GM18870 (cell line): ENCODE data around the gene MYEOV.

ENCODE experiments used
- ATAC-seq: cut with Tn5 transposase; IDR thresholded peaks from one replicate; pipeline ENCODE4 v1.9.1; 2021; ENCODE audit warnings: moderate library complexity; ENCODE audit not compliant: unreplicated experiment

The MYEOV gene

DNA sequence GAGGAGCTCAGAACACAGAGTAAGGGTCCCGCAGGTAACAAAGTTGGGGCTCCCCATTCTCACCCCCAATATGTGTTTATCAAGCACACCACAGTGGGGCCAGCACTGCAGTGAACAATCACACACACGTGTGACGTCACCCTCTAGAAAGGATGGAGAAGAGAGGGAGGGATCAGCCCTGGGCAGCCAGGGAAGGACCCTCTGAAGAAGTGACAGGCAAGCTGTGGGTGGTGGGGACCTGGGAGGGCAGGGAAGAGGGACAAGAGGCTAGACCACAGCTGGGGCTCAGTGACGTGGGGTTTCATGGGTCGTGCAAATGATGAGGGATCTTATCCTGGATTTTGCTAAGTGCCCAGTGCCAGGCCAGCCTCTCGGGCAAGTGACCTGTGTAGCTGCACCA, 28.7 kb upstream of the MYEOV start:
- ATAC-seq = no peak

DNA sequence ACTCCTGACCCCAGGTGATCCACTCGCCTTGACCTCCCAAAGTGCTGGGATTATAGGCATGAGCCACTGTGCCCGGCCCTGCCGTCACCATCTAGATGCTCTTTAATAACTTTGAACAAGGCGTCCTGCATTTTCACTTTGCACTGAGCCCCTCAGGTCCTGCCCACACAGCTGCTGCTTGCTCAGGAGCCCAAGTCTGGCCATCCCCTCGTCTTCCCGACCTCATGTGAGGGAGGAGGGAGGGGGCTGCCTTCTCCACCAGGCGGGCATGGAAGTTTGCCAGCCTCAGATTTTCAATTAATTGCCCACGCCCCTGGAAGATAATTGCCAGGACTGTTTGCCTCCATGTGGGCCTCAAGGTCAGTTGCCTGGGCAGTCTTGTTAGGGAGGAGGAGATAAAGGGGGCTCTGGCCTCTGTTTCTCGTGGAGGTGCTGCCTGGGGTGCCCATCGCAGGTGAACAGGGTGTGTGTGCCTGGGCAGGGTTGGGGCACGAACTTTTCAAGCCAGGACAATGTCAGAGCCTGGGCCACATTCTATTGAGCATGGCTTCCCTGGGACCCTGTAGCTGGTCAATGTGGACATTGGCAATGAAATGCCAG, 27.9 kb upstream of the MYEOV start:
- ATAC-seq = no peak

DNA sequence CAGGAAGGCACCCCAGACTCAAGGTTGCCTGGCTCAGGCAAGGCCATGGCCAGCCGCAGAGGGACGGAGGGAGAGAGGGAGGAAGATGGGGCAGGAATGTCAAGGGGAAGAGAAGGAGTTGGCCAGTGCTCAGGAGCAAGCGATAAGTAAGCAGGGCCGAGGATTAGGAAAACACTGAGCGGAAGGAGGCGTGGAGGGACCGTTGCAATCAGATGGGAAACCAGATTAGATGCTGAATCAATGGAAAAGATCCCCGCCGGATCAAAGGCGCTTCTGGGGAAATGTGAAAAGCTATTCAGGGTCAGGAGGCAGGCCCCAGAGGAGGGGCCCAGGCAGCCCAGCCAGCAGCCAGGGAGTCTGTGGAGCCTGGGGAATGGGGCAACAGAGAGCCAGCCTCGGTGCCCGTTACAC, 26.6 kb upstream of the MYEOV start:
- no peak for ATAC-seq

DNA sequence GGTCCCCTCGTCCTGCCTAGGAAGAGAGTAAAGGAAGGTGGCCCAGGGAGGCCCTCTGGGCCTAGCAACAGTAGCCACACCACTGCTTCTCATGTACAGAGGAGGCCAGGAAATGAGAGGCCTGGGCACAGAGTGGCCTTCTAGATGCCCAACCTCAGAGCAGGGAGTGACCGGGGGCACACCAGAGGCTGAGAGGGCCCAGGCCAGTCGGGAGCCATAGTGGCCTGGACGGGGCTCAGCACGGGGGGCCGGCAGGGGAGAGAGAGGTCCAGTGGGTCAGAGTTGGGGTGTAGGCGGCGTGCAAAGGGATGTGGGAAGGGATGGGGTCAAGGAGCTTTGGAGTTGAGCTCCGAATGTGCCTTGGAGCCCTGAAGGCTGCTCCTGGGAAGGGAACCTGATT, 25.0 kb upstream of the MYEOV start:
- no peak for ATAC-seq

DNA sequence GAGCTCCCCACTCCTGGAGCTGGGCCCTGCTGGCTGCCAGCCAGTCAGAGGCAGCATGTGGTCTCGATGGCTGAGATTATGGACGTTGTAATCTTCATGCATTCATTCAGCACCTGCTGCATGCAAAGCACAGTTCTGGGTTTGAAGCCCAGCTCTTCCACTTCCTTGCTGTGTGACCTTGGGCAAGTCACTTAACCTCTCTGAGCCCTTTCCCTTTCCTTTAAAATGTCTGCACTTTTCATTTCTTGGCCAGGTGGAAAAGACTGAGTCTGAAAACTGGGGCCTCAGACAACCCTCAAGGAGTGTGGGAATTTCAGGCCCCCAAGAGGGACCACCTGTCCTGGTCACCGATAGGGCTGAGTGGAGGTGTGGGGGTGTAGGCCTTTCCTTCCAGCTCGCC, 24.6 kb upstream of the MYEOV start:
- ATAC-seq = no peak

DNA sequence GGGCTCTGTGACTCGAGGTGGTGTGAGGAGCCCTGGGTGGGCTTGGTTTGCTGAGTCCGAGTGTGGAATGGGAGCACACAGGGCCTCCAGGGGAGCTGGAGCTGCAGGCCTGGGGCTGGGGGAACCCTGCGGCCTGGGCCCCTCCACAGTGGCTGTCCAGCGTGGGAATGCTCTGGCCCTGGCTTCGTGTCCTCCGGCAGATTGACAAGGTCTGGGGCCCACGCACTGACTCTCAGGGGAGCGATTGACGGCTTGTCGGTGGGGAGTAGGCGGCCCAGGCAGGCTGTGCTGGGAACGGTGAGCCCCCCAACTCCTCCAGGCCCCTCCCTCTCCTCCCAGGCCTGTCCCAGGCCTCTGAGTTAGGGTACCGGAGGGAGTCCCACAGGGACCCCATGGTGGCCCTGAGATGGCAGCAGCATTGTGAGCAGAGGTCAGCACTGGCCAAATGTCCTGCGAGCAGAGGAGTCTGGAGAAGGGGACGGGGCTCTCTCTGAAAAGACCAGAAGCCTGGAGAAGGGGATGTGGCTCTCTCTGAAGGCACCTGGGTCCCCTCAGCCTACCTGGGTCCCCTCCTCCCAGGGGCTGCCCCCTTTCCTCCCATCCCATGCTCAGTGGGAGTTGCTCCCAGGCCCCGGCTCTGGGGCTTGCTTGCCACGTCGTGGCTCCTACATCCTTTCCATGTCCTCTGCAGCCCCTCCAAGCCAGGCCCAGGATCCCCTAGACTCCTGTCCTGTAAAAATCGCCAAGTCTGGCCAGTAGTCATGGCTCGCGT, 23.8 kb upstream of the MYEOV start:
- ATAC-seq = no peak

DNA sequence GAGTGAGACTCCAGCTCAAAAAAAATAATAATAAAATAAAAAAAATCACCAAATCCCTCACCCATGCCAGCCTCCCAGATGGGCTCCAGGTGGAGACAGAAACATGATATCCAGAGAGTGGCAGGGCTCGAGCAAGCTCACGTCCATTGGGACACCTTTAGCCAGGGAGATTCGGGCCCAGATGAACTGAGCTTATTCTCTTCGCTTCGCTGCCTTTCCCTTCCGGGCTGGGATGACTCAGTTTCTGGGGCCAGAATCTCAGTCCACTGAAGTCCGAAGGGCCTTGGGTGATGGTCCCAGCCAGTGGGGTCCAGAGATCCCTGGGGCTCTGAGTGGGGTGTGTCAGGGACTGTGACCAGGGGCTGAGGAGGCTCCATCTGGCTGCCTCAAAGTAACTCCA, 23.0 kb upstream of the MYEOV start:
- no peak for ATAC-seq

DNA sequence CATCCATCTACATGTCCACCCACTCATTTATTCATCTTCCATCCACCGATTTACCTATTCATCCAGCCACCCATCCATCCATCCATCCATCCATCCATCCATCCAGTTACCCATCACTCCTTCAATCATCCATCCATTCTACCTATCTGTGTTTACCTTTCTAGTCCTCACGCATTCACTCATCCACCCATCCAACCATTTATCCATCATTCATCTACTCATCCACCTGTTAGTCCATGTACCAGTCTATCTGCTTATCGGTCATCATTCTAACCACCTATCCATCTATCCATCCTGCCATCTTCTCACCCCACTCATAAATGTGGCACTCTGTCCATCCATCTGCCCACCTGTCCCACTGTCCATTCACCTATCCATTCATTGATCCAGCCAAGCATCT, 21.9 kb upstream of the MYEOV start:
- ATAC-seq = no peak

DNA sequence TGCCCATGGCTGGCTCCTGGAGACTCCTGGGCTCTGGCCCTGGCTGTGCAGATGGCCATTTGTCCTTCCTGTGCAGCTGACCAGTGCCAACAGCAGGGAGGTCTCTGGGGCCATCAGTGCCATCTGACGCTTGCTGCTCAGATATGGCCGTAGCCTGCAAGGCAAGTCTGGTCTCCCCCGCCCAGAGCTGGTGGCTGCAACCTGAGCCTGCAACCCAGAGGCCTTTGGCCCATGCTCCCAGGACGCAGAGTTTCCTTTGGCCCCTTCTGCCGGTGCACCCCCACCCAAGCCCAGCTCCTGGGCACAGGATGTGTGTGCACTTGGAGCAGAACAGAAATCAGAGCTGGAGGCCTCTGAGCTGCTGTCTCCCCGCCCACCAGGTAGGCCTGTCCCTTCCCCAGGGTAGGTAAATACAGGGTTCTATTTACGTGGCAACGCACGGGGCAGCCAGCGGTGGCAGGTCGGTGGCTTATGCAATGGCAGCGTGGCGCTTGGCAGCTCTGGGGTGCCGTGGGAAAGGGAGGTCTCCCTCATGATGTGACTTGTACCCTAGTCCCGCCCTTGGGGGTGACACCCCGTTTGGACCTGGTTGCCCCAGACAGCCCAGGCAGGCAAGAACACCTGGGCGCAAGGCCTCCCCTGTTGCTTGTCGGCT, 21.0 kb upstream of the MYEOV start:
- no peak for ATAC-seq

DNA sequence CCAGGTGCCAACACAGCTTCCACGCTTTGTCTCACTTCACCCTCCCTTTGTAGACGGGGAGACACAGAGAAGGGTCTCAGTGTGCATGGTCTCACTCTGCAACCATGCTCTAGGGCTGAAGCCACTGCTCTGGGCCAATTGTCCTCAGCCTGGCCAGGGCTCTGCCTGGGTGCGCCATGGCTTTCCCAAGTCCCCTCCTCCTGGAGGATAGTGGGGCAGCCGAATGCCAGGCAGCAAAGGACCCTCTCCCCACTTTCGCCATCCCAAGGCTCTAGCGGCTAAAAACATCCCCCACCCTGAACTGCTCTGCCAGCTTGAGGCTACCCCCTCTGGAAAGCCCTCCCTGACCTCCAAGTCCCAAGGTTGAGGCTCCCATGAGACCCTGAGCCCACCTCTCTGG, 20.4 kb upstream of the MYEOV start:
- no peak for ATAC-seq

DNA sequence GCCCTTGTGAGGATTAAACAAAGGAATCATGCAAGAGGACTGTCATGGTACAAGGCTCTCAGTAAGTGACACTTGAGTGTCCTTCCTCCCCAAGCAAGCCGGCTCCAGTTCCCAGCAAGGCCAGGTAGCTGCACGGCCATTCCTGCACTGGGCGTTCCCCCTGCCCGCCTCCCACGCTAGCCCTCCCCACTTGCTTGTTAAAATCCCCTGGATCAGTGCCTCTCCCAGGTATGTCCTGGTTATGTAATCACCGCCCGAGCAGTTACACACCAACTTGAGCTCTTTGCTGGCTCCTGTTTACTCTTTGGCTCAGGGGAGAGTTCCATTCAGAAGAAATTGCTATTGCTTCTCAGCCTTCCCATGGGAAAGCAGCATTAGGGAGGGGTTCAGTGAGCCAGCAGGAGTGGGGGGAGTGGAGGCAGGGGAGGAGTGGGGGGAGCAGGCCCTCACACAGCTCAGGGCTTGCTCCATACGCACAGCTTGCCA, 19.4 kb upstream of the MYEOV start:
- no peak for ATAC-seq

DNA sequence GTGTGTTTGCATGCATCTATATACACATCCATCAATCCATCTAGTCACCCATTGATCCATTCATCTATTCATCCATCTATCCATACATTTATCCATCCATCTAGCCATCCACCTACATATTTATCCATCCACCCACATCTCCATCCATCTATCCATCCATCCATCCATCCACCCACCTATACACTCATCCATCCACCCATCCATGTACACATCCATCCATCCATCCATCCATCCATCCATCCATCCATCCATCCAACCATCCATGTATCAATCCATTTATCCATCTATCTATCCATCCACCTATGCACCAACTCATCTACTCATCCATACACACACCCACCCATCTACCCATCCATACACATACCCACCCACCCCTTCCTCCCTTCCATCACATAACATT, 18.8 kb upstream of the MYEOV start:
- ATAC-seq = no peak

DNA sequence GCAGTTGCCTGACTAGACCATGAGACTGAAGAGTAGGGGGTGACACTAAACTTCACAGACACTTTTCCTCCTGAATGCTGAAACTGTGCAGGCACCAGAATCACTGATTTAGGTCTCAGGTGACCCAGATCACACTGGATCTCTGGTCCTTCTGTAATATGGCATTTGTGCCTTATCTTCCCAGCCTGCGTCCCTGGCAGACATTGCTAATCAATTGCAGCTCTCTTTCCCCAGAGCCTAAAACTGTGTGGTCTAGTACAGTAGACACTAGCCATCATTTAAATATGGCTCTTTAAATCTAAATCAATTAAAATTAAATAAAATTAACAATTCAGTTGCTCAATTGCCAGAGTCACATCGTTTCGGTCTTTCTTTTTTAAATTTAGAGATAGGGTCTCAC, 17.8 kb upstream of the MYEOV start:
- ATAC-seq = no peak

DNA sequence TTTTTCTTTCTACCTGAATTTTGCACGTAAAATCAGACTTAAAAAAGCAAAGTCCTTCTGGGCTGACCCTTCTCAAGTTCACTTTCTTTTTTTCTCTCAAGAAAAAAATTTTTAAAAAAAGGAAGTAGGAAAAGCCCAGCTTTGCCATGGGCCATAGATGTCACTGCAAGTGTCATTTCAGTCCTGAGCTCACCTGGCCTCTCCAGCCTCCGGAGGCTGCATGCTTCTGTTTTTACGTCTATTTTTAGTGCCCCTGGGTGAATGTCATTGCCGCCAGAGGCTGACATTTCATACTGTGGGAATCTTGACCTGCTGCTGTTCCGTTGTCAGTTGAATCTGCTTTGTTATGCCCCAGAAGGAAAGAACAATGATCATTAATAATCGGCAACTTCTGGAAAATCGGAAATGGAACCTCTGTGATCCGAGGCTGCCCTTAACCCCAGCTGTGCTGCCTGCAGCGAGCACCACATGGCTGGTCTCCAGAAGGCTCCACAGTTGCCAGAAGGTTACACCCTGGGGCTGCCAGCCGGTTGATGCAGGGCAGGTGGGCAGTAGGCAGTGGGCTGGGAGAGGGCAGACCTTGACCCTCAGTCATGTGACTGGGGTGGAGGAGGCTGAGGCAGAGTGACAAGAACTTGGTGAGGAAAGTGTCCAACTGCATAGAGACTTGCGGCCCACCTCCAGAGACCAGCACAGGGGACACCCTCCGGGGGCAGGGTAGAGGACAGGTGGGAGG, 16.7 kb upstream of the MYEOV start:
- ATAC-seq = no peak

DNA sequence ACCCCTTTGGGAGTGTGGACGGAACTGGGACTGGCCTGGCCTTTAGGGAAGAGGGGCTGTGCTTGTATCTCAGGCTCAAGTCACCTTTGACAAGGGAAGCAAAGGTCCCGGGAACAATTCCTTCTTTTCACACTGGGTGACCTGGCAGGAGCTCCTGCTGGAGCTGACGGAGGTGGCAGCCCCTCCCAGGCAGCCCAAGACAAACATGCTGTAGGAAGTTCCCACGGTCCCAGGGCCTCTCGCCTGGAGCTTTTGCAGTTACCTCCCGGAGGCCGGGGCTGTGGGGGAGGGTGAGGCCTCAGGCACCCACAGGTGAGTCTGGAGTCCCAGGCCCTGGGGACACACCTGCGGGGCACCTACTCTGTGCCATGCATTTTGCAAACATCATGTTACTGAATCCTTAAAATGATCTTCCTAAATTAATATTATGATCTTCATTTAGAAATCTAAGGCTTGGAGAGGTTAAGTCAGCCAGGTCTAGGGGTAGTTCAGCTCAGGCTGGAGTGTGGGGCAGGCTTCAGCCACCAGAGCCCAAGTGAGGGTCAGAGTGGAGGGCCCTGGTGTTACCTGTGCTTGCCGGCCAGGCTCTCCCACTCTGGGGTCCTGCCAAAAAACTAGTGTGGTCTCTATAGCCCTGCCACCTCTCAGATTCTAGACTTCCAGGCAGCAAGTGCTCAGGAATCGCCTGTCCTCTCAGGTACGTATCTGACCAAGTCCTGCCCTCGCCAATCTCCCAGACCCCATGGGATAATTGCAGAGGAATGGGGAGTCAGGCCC, 15.7 kb upstream of the MYEOV start:
- ATAC-seq = no peak

DNA sequence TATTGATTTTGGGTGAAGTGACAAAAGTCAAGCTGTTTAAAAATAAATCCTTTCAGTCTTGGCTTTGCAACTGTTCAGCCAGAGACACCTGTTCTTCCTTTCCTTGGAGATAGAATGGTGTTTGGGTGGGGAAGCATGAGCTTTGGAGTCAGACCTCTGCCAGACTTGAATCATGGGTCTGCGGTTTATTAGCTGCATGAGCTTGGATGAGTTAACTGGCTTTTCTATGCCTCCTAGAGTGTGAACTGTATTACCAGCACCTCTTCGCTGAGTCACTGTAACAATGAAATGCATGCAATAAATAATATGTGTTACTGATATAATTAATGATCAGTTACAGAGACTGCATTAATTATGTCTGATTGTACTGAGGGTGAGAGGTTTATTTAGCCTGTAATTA, 13.5 kb upstream of the MYEOV start:
- ATAC-seq = no peak

DNA sequence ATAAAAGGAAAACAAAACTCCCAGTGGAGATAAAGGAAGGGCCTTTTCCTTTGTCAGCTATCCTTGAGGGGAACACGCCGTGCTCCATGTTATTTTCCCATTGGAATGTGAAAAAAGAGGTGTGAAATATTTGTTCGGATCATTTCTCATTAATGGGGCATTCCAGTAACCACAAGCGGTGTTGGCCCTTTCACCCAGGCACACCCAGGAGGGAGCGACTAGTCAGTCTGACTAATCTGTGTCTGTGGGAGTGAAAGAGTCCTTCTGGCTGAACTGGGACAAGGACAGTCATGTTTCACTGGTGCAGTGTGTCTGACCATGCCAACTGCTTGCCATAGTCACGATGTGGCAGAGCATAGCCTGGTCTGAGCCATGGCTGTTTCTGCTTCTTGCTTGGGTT, 13.0 kb upstream of the MYEOV start:
- no peak for ATAC-seq

DNA sequence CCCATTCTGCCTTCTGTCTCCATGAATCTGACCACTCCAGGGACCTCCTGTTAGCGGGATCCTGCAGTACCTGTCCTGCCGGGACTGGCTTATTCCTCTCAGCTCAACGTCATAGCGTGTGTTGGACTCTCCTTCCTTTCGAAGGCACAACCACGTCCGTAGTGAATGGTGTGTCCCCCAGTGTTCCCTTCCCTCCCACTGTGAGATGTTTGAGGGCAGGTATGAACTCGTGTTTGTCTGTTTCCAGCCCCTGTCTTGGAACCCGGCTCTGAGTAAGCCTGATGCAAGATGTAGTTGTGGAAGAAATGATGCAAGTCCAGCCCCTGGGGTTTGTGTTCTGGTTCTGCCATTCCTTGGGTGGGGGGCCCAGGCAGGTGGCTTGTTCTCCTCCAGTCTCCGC, 10.5 kb upstream of the MYEOV start:
- no peak for ATAC-seq

DNA sequence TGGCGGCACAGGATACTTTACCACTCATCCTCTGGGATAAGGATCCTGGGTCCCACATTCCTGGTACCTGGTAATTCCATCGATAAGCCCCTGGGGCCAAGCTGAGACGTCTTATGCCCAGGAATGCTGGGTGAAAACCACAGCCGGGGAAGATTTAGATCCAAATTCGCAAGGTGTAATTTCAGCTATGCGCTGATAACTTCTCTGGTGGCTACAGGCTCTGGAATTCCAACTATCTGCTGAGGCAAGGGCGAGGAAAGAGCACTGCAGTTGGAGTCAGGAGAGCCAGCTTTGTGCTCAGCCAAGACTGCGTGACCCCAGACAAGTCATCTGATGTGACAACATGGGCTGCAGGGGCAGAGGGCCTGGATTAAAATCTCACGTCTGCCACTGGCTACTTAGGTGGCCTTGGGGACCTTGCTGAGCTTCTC, 9.9 kb upstream of the MYEOV start:
- ATAC-seq = no peak

DNA sequence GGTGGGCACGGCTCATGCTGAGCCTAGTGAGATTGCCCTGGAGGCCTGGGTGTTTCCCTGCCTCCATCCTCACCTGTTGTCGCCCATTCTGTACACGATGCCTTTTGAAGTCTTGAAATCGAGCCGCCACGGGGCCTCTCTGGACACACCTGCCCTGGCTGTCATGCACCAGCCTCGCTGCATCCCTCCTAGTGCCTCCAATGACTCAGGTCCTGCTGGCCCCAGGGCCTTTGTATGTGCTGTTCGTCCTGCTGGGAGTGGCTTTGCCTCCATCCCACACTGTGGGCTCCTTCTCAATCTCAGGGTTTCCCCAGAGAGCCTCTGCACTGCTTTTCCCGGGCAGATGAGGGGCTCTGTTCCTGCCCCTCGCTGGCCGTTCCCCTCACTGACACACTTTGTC, 8.9 kb upstream of the MYEOV start:
- no peak for ATAC-seq

DNA sequence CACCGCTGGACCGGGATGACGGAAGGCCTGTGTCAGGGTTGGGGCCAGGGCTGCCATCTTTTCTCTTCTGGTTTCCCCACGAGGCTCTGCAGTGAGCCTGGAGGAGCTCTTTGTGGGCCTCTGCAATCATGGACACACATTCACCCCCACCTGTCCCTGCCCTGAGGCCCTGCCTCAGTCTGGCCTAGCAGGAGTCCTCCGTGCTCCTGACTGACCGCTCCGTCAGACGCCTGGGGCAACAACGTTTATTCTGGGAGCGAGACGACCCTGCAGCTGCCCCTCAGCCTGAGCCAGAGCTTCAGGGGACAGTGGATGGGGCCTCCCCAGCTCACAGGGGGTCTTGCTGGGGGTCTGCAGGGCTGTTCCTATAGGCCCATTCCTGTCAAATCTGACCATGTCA, 8.2 kb upstream of the MYEOV start:
- ATAC-seq = no peak
